ENCODE measurements around the gene HNRNPA1. TPM values are rescaled to one million over a fixed set of nuclear protein-coding genes. Genes with fewer than 3 reads are reported as not detected.
A peak's percentile ranks its signal among the peaks of the same experiment; 100 is the strongest.

Gene HNRNPA1
- total and polyA plus RNA-seq, 9 of the 15 experiments (the other 6 are each of a cell fraction or from before 2014, with no cell fraction given), result 1,166 to 2,703 (median 1,815) TPM

GRCh38 chr12:54300732-54301427, 20.4 kb downstream of the HNRNPA1 start, which contains the start of gene NFE2 (continued):
- TF ChIP-seq ZBTB1 (CRISPR knock-in tag; IDR thresholded peaks at IDR 0.05; ENCODE audit: borderline replicate concordance, low read depth) (0 out of 2 replicates have a peak, but pooled peaks have one; percentile 4), ZBTB49 (CRISPR knock-in tag; IDR thresholded peaks at IDR 0.05; ENCODE audit: borderline replicate concordance) (no peak), ARID2 (IDR thresholded peaks at IDR 0.05) (no peak), HCFC1 (IDR thresholded peaks at IDR 0.05; ENCODE audit: low read depth, low read length) (peak; percentile 8; the same call in 1 of the 2 replicates), ZNF511 (CRISPR knock-in tag; IDR thresholded peaks at IDR 0.05) (no peak; the same call in 1 of the 2 replicates), ZFP91 (CRISPR knock-in tag; IDR thresholded peaks at IDR 0.05) (no peak), ZNF644 (tag; IDR thresholded peaks at IDR 0.05; ENCODE audit: low read depth) (0 out of 2 replicates have a peak, but pooled peaks have one; percentile 50), POLR2AphosphoS2 (IDR thresholded peaks at IDR 0.05; ENCODE audit: low read length) (no peak), CBX1 (IDR thresholded peaks at IDR 0.05; ENCODE audit: low read depth) (no peak; the same call in 1 of the 2 replicates), BRF2 (IDR thresholded peaks at IDR 0.05; ENCODE audit: borderline replicate concordance, insufficient read depth, insufficient read length) (no peak), TRIM28 (IDR thresholded peaks at IDR 0.05) (no peak), NR1H2 (CRISPR knock-in tag; IDR thresholded peaks at IDR 0.05) (0 out of 2 replicates have a peak, but pooled peaks have one; percentile 52)

Measured in K562 (cell line).